Right lobe of liver (tissue), 6 donors: ENCODE results near the gene TRAF3IP1. TPM values are rescaled to one million over a fixed set of nuclear protein-coding genes. Genes with fewer than 3 reads are reported as not detected.
A peak's percentile ranks its signal among the peaks of the same experiment; 100 is the strongest.

Source experiments
- ATAC-seq, 4 donors: fragments of 200-7000 bp; cut with Tn5 transposase; one replicate each; pipeline ENCODE4 v1.9.1; 2020; ENCODE audit warnings: mild to moderate bottlenecking in 4 of 4, moderate library complexity in 4 of 4
- DNase-seq, 3 donors: peaks; one replicate each; pipeline ENCODE4 v3.0.0-alpha.2; 2020
- H3K27ac ChIP-seq, 3 donors: fragments of 200-600 bp; one replicate each; pipeline ENCODE4 v1.8.0; 2022
- H3K27me3 ChIP-seq, 2 donors: fragments of 200-600 bp; one replicate each; pipeline ENCODE4 v1.8.0; 2022
- H3K36me3 ChIP-seq, 4 donors: fragments of 200-600 bp; sonication (generic) in 1 of 4; one replicate each; pipeline versions ENCODE4 v1.5.1 to v1.8.0; 2017 to 2022; ENCODE audit warnings: control low read depth in 1 of 4
- H3K4me1 ChIP-seq, 4 donors: fragments of 200-600 bp; sonication (generic) in 1 of 4; one replicate each; pipeline versions ENCODE4 v1.5.1 to v1.8.0; 2017 to 2022; ENCODE audit warnings: control low read depth in 1 of 4
- H3K4me3 ChIP-seq, 3 donors: fragments of 200-600 bp; one replicate each; pipeline ENCODE4 v1.8.0; 2022
- H3K9me3 ChIP-seq, 4 donors: fragments of 200-600 bp; sonication (generic) in 1 of 4; one replicate each; pipeline versions ENCODE4 v1.5.1 to v1.8.0; 2017 to 2022; ENCODE audit warnings: control low read depth in 1 of 4
- CTCF ChIP-seq, 4 donors: fragments of 200-600 bp in 3 of 4; fragments of 450-650 bp in 1 of 4; IDR thresholded peaks; one replicate each; pipeline versions ENCODE4 v1.5.1 to v1.8.0; 2016 to 2022; ENCODE audit warnings: antibody characterized with exemption in 4 of 4, mild to moderate bottlenecking in 2 of 4
- POLR2A ChIP-seq: fragments of 450-650 bp; IDR thresholded peaks from one replicate; pipeline ENCODE4 v1.6.1; 2017; ENCODE audit warnings: antibody characterized with exemption, mild to moderate bottlenecking
- WGBS: methylation state at CpG from one replicate; pipeline ENCODE4 v1.1.6; 2018; ENCODE audit warnings: low coverage, low lambda C conversion rate; ENCODE audit not compliant: insufficient coverage; ENCODE audit errors: missing lambda C conversion rate; 5-methylcytosine and 5-hydroxymethylcytosine counted together
- intact Hi-C, 2 donors: fragments of 100-400 bp; cut with DNase I; formaldehyde crosslinking; loops; one replicate each; pipeline versions ENCODE4 v1.11.2 to v1.14.1; 2022
- total RNA-seq, 6 experiments: library from RNA; depleted of rRNA in 2 of 6; stranded (reverse); fragments of >200 nt in 2 of 6; fragmentation: NEBNext Ultra II Directional in 3 of 6; extraction: Animal tissue kit (Norgen Biotek cat#: 25700) in 3 of 6; gene quantifications; one replicate each; pipeline versions ENCODE4 v1.1.0 to v1.2.4, GENCODE V29; 2016 to 2023
- donor health status: DM: no; HTN: yes; CAD: no.
- donor health status: DM: no; HTN: no; CAD: no.
- donor health status: DM: no; HTN: no; CAD: no.
- donor health status: DM: no; HTN: yes; CAD: no.
- donor health status: DM: no; HTN: yes; CAD: no.

The TRAF3IP1 gene
- total RNA-seq, 6 experiments from 2014 or later: 4.6 to 12.0 (median 8.3) TPM

GRCh38 chr2:238381341-238382115 is 61.2 kb downstream of the TRAF3IP1 start:
- H3K9me3 ChIP-seq: peaks cover 0 to 3% (median 0%) of the 10 kb centered on the region in 4 donors
- H3K27ac ChIP-seq: no peak overlapping the region
- no peaks in the 10 kb centered on the region for H3K4me1 ChIP-seq
- H3K36me3 ChIP-seq: no peaks in the 10 kb centered on the region
- H3K4me3 ChIP-seq: no peak overlapping the region
- TF ChIP-seq POLR2A (no peak), CTCF (IDR thresholded peaks at IDR 0.05) (no peak)
- no peaks in the 10 kb centered on the region for H3K27me3 ChIP-seq
- WGBS: 69% methylated on average over 13 of the region's 16 CpGs
- intact Hi-C loops: no loop called here
- no peak for ATAC-seq
- no peak for DNase-seq

- H3K4me1 ChIP-seq: no peaks in the 10 kb centered on the region
- intact Hi-C loops: no loop called here
- no peaks in the 10 kb centered on the region for H3K36me3 ChIP-seq
- TF ChIP-seq CTCF (IDR thresholded peaks at IDR 0.05) (no peak), POLR2A (no peak)
- ATAC-seq (peak in 3 of 4 donors; percentile 19 to 33 (median 22)), DNase-seq (no peak)
- no peak overlapping the region for H3K4me3 ChIP-seq
- H3K27ac ChIP-seq: no peak overlapping the region
- WGBS: 77% methylated on average over 5 of the region's 5 CpGs
- peaks cover 0 to 3% (median 0%) of the 10 kb centered on the region in 4 donors for H3K9me3 ChIP-seq
- no peaks in the 10 kb centered on the region for H3K27me3 ChIP-seq
These were observed 62.1 kb downstream of the TRAF3IP1 start for GRCh38 chr2:238382381-238382781.

- Histone ChIP-seq H3K9me3 (no peaks in the 10 kb centered on the region), H3K4me1 (no peaks in the 10 kb centered on the region), H3K27me3 (no peaks in the 10 kb centered on the region), H3K36me3 (no peaks in the 10 kb centered on the region), H3K27ac (no peak overlapping the region), H3K4me3 (no peak overlapping the region)
- ATAC-seq (no peak), DNase-seq (no peak)
- 100% methylated on average over 2 of the region's 5 CpGs for WGBS
- intact Hi-C loops: no loop called here
- TF ChIP-seq CTCF (IDR thresholded peaks at IDR 0.05) (no peak), POLR2A (no peak)
These were observed 62.8 kb downstream of the TRAF3IP1 start for GRCh38 chr2:238383135-238383534.

GRCh38 chr2:238383743-238384380 is 63.5 kb downstream of the TRAF3IP1 start:
- Histone ChIP-seq H3K27me3 (no peaks in the 10 kb centered on the region), H3K27ac (no peak overlapping the region), H3K36me3 (no peaks in the 10 kb centered on the region), H3K9me3 (no peaks in the 10 kb centered on the region), H3K4me3 (no peak overlapping the region), H3K4me1 (no peaks in the 10 kb centered on the region)
- intact Hi-C loops: no loop called here
- TF ChIP-seq CTCF (IDR thresholded peaks at IDR 0.05): no peak
- no peak for TF ChIP-seq POLR2A
- WGBS: 79% methylated on average over 5 of the region's 7 CpGs
- no peak for ATAC-seq
- no peak for DNase-seq
